Colonic mucosa (tissue), 4 donors: ENCODE data around the gene CSRP2. TPM values are rescaled to one million over a fixed set of nuclear protein-coding genes. Genes with fewer than 3 reads are reported as not detected.

Experiments used
- DNase-seq: peaks from one replicate; pipeline ENCODE4 v3.0.0-alpha.2; 2020
- H3K27ac ChIP-seq: fragments of 200-600 bp; one replicate; pipeline ENCODE4 v1.8.0; 2021
- H3K27me3 ChIP-seq: fragments of 200-600 bp; one replicate; pipeline ENCODE4 v1.8.0; 2021
- H3K36me3 ChIP-seq: fragments of 200-600 bp; one replicate; pipeline ENCODE4 v1.8.0; 2021
- H3K4me1 ChIP-seq: fragments of 200-600 bp; one replicate; pipeline ENCODE4 v1.8.0; 2021; ENCODE audit warnings: mild to moderate bottlenecking
- H3K4me3 ChIP-seq: fragments of 200-600 bp; one replicate; pipeline ENCODE4 v1.8.0; 2021
- H3K9ac ChIP-seq, 2 donors: one replicate each; pipeline ENCODE4 v1.7.0; 2013; ENCODE audit warnings: control low read depth in 2 of 2, low read depth in 2 of 2, low read length in 2 of 2
- H3K9me3 ChIP-seq: fragments of 200-600 bp; one replicate; pipeline ENCODE4 v1.8.0; 2021
- CTCF ChIP-seq: fragments of 200-600 bp; IDR thresholded peaks from one replicate; pipeline ENCODE4 v1.8.0; 2022; ENCODE audit warnings: antibody characterized with exemption, mild to moderate bottlenecking
- intact Hi-C: fragments of 100-400 bp; cut with DNase I; formaldehyde crosslinking; loops from one replicate; pipeline ENCODE4 v1.14.1; 2022
- total RNA-seq, 2 donors: library from RNA; stranded (reverse); fragmentation: NEBNext Ultra II Directional in 1 of 2; extraction: Animal tissue kit (Norgen Biotek cat#: 25700) in 1 of 2; gene quantifications; one replicate each; pipeline ENCODE4 v1.2.1, GENCODE V29; 2021
- donor health status: healthy.
- donor health status: DM: no; HTN: no; CAD: no.
- donor health status: DM: no; HTN: no; CAD: no.

Gene CSRP2
- total RNA-seq, 2 donors from 2014 or later = 5.8 to 7.4 TPM

DNA sequence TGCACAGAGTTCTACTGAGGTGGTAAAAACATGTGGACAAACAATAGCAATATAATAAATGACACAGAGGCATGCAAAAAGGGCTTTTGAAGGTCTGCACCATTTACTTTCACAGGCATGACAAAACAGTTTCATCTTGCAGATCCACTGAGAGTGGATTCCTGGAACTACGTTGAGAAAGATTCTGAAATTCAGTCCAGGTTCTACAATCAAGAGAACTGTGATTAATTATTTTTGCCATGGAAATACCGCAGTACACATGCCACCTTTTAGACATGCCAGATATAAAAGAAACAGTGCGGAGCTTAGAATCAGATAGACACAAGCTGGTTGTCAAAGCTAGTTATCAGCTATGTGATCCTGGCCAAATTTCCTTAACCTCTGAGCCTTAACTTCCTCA is 4.8 kb downstream of the CSRP2 start:
- no peak for DNase-seq
- TF ChIP-seq CTCF = no peak
- intact Hi-C loops = no loop called here
- Histone ChIP-seq H3K4me3 (no peak overlapping the region), H3K36me3 (no peaks in the 10 kb centered on the region), H3K4me1 (peaks cover 6% of the 10 kb centered on the region), H3K27ac (no peak overlapping the region), H3K9ac (no peak overlapping the region), H3K27me3 (peaks cover 8% of the 10 kb centered on the region), H3K9me3 (no peaks in the 10 kb centered on the region)

DNA sequence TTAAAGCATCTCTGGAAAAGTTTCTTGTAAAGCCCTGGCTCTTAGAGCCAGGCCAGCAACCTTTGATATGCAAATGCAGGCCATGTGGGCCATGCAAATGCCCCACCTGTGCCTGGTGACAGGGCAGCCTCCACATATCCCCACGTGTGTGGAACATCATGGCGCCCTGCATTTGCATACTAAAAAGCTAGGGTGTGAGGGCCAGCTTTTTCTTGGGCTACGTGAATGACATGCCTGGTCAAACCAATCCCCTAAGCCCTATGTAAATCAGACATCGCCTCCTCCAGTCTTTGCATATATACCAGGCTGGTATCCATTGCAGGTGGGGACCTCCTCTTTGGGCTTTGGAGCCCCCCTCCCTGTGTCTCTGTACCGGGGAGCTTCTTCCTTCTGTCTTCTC is 6.4 kb downstream of the CSRP2 start:
- TF ChIP-seq CTCF = no peak
- DNase-seq = no peak
- intact Hi-C loops = no loop called here
- no peaks in the 10 kb centered on the region for H3K36me3 ChIP-seq
- H3K4me1 ChIP-seq = no peaks in the 10 kb centered on the region
- H3K9me3 ChIP-seq = no peaks in the 10 kb centered on the region
- no peak overlapping the region for H3K4me3 ChIP-seq
- H3K9ac ChIP-seq = no peak overlapping the region
- H3K27me3 ChIP-seq = no peaks in the 10 kb centered on the region
- H3K27ac ChIP-seq = no peak overlapping the region

DNA sequence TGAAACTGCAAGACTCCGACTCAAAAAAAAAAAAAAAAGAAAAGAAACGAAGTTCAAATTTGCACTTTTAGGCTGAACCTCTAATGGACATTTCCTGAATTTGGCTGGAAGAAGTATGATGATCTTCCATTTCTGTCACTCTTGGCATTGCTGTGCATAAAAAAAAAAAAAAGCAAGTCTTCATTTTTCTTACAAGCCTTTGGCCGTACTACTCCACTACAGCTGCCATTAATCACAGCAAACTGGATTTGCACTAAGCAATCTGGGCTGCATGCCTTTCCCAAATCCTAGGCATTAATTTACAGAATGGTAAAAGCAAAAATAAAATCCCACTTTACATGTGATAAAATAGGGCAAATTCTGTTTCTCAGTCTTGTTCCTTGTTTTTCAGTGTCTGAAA is 7.1 kb downstream of the CSRP2 start:
- no peak for TF ChIP-seq CTCF
- Histone ChIP-seq H3K9me3 (no peaks in the 10 kb centered on the region), H3K36me3 (no peaks in the 10 kb centered on the region), H3K4me3 (no peak overlapping the region), H3K9ac (no peak overlapping the region), H3K4me1 (no peaks in the 10 kb centered on the region), H3K27me3 (no peaks in the 10 kb centered on the region), H3K27ac (no peak overlapping the region)
- intact Hi-C loops = no loop called here
- DNase-seq = no peak

GRCh38 chr12:76871082-76871481 is 7.7 kb downstream of the CSRP2 start:
- Histone ChIP-seq H3K27me3 (no peaks in the 10 kb centered on the region), H3K4me3 (no peak overlapping the region), H3K9me3 (no peaks in the 10 kb centered on the region), H3K4me1 (no peaks in the 10 kb centered on the region), H3K9ac (no peak overlapping the region), H3K36me3 (no peaks in the 10 kb centered on the region), H3K27ac (no peak overlapping the region)
- TF ChIP-seq CTCF = no peak
- DNase-seq = no peak
- intact Hi-C loops = no loop called here

DNA sequence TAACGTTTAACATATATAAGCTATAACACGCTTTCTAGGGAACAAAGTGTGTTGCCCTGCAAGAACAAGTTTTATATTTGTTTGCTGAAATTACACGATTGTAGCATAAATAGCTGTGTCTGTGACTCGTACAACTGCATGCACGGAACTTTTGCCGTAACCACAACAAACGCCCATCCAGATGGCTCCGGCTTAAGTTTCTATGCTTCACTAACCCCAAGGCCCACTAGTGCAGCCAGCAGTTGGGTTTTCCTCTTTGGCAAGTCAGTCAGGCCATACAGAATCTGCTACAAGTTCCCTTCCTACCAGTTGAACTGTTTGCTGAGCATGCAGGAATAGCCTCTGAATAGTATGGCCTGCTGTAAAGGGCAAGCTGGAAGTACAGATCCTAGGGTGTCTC is 12.1 kb downstream of the CSRP2 start:
- TF ChIP-seq CTCF = no peak
- no peak overlapping the region for H3K4me3 ChIP-seq
- no peaks in the 10 kb centered on the region for H3K36me3 ChIP-seq
- no peaks in the 10 kb centered on the region for H3K27me3 ChIP-seq
- DNase-seq = no peak
- no peaks in the 10 kb centered on the region for H3K9me3 ChIP-seq
- H3K27ac ChIP-seq = no peak overlapping the region
- H3K9ac ChIP-seq = no peak overlapping the region
- no peaks in the 10 kb centered on the region for H3K4me1 ChIP-seq
- intact Hi-C loops = no loop called here

DNA sequence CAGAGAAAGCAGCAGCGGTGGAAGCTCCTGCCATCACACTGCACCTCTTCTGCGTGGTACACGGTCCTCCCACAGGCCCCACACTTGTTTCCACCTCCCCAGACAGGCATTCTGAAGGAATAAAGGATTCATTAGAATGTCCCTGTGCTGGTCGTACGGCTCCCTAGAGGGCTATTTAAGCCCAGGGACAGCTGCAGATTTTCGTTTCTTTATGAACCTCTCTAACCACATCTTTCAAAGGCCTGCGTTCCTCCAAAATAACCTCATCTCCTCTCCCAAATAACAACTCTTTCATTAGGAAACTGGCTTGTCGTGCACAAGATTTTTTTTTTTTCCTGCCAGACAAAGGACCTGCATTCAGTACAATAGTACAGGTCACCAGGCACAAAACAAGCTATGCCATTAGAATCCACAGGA is 12.7 kb downstream of the CSRP2 start:
- H3K36me3 ChIP-seq = no peaks in the 10 kb centered on the region
- no peaks in the 10 kb centered on the region for H3K4me1 ChIP-seq
- no peak for DNase-seq
- intact Hi-C loops = no loop called here
- no peak overlapping the region for H3K4me3 ChIP-seq
- H3K9ac ChIP-seq = no peak overlapping the region
- H3K9me3 ChIP-seq = no peaks in the 10 kb centered on the region
- no peak for TF ChIP-seq CTCF
- no peak overlapping the region for H3K27ac ChIP-seq
- no peaks in the 10 kb centered on the region for H3K27me3 ChIP-seq
